Astrocyte (in vitro differentiated cells and primary cell): ENCODE measurements around the gene CELF4.

Source experiments
- EZH2 ChIP-seq: IDR thresholded peaks from 2 replicates; pipeline ENCODE4 v1.6.1; 2012; ENCODE audit warnings: mild to moderate bottlenecking, low read length, inconsistent platforms; ENCODE audit not compliant: insufficient read depth
- TF ChIP-seq, protein P1 (sequence below): IDR thresholded peaks from 2 replicates; pipeline ENCODE4 v1.5.1; 2011; ENCODE audit warnings: low read depth, mild to moderate bottlenecking, inconsistent platforms, low read length, moderate library complexity; ENCODE audit not compliant: insufficient read depth

DNA sequence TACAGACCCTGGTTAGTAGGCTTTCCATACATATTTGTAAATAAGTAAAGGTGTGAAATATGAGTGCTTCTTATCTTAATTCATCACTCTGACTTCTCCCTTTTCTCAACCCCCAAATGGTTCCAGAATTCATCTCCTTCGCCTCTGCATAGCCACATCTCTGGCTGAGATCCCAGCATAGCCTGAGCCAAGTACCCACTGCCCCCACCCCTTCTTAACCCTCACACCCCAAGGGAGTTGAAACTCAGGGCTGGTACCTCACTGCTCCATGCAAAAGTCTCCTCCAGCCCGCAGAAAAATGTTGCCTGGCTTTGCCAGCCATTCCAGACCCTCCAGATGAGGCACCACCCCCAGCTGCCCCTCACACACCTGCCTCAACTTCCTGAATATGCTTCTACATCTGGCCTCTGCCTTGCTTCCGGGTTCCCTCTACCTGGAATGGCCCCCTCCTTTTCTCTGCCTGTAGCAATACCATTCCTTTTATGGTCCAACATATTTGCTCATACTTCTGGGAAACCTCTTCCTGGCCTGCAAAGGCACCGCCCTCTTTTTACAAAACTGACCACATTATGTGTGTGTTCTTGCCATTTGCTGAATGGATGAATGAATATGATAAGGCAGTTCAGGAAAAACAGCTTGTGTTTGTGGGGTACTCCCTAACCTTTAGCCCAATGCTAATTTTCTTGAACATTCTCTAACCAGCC is 112.8 kb downstream of the CELF4 start:
- no peak for TF ChIP-seq EZH2
- TF ChIP-seq, protein P1, sequence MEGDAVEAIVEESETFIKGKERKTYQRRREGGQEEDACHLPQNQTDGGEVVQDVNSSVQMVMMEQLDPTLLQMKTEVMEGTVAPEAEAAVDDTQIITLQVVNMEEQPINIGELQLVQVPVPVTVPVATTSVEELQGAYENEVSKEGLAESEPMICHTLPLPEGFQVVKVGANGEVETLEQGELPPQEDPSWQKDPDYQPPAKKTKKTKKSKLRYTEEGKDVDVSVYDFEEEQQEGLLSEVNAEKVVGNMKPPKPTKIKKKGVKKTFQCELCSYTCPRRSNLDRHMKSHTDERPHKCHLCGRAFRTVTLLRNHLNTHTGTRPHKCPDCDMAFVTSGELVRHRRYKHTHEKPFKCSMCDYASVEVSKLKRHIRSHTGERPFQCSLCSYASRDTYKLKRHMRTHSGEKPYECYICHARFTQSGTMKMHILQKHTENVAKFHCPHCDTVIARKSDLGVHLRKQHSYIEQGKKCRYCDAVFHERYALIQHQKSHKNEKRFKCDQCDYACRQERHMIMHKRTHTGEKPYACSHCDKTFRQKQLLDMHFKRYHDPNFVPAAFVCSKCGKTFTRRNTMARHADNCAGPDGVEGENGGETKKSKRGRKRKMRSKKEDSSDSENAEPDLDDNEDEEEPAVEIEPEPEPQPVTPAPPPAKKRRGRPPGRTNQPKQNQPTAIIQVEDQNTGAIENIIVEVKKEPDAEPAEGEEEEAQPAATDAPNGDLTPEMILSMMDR, result no peak
